Panc1 (cell line): Measurements from ENCODE around the gene ACTL6A. TPM values are rescaled to one million over a fixed set of nuclear protein-coding genes. Genes with fewer than 3 reads are reported as not detected.

ENCODE experiments used
- ATAC-seq: fragments of 200-7000 bp; cut with Tn5 transposase; 2 replicates; pipeline ENCODE4 v1.9.1; 2020; ENCODE audit warnings: mild to moderate bottlenecking, moderate library complexity
- BruUV-seq: library from RNA; stranded (reverse); fragments of 400-500 nt; replicated peaks from 2 replicates; lab custom pipeline; 2021; lab: Mats Ljungman, UMichigan
- CTCF ChIA-PET: fragments of 300-600 bp; sonication (Branson Sonifier 250); formaldehyde crosslinking; loops from one replicate; lab custom pipeline; 2022; ENCODE audit warnings: antibody characterized with exemption; lab: Charles Lee
- POLR2A ChIA-PET: fragments of 300-600 bp; sonication (Branson Sonifier 250); formaldehyde crosslinking; loops from one replicate; lab custom pipeline; 2022; ENCODE audit warnings: antibody characterized with exemption; lab: Charles Lee
- DNase-seq: peaks from one replicate; pipeline ENCODE4 v3.0.0-alpha.2; 2010; ENCODE audit warnings: low read depth, low spot score
- H3K27ac ChIP-seq: 2 replicates; pipeline ENCODE4 v1.5.1; 2011; ENCODE audit warnings: mild to moderate bottlenecking, low read length, inconsistent platforms
- H3K27me3 ChIP-seq: fragments of 200-500 bp; sonication (Bioruptor generic); 2 replicates; pipeline ENCODE4 v1.6.0; 2014; ENCODE audit warnings: low read length, inconsistent platforms; ENCODE audit not compliant: control insufficient read depth, insufficient read depth
- H3K36me3 ChIP-seq: fragments of 200-500 bp; sonication (Bioruptor generic); 2 replicates; pipeline ENCODE4 v1.5.1; 2014; ENCODE audit warnings: inconsistent platforms, mild to moderate bottlenecking, low read length, moderate library complexity; ENCODE audit not compliant: control insufficient read depth, insufficient read depth
- H3K4me1 ChIP-seq: 2 replicates; pipeline ENCODE4 v1.5.1; 2011; ENCODE audit warnings: inconsistent platforms, mild to moderate bottlenecking, low read length, moderate library complexity; ENCODE audit not compliant: control insufficient read depth, insufficient read depth
- H3K4me3 ChIP-seq, 2 experiments: 2 replicates each; pipeline ENCODE4 v1.5.1; 2011 to 2012; ENCODE audit warnings: low read depth in 2 of 2, low read length in 2 of 2, mild to moderate bottlenecking in 2 of 2, inconsistent platforms in 1 of 2, moderate library complexity in 1 of 2
- H3K9me3 ChIP-seq: fragments of 200-500 bp; sonication (Bioruptor generic); 2 replicates; pipeline ENCODE4 v1.5.1; 2014; ENCODE audit warnings: low read depth, mild to moderate bottlenecking, inconsistent platforms, low read length, moderate library complexity; ENCODE audit not compliant: control insufficient read depth, insufficient read depth
- CTCF ChIP-seq: fragments of 450-650 bp; IDR thresholded peaks from 2 replicates; pipeline ENCODE4 v1.5.1; 2017; ENCODE audit warnings: mild to moderate bottlenecking
- POLR2AphosphoS5 ChIP-seq: IDR thresholded peaks from 2 replicates; pipeline ENCODE4 v1.6.1; 2012; ENCODE audit warnings: mild to moderate bottlenecking, low read depth, low read length, moderate library complexity
- REST ChIP-seq, 2 experiments: IDR thresholded peaks; 2 replicates each; pipeline ENCODE4 v1.6.1; 2011 to 2012; ENCODE audit warnings: low read depth in 2 of 2, control low read depth in 1 of 2, low read length in 1 of 2, mild to moderate bottlenecking in 1 of 2, moderate library complexity in 1 of 2; ENCODE audit not compliant: insufficient read depth in 1 of 2
- SIN3A ChIP-seq: IDR thresholded peaks from 2 replicates; pipeline ENCODE4 v1.6.1; 2012; ENCODE audit warnings: low read depth, mild to moderate bottlenecking, low read length, moderate library complexity, borderline replicate concordance; ENCODE audit not compliant: insufficient read depth
- TCF7L2 ChIP-seq: IDR thresholded peaks from 2 replicates; pipeline ENCODE4 v1.6.1; 2011; ENCODE audit warnings: mild to moderate bottlenecking, low read depth, low read length, inconsistent platforms
- in situ Hi-C: cut with HindIII; loops from 2 replicates; pipeline ENCODE4 v1.10.0; 2016; ENCODE audit warnings: low sequenced_read_pairs, low pct_unique_long_range_greater_than_20kb
- intact Hi-C: fragments of 100-400 bp; cut with micrococcal nuclease; formaldehyde crosslinking; loops from one replicate; pipeline ENCODE4 v1.10.0; 2022; ENCODE audit not compliant: unreplicated experiment
- total RNA-seq: library from RNA; stranded (reverse); gene quantifications from one replicate; pipeline ENCODE4 v1.2.1, GENCODE V29; 2021; ENCODE audit not compliant: unreplicated experiment

ACTL6A gene
- total RNA-seq, 1 experiment from 2014 or later = 122 TPM

GRCh38 chr3:179608931-179609720 is 46.4 kb downstream of the ACTL6A start:
- no TSS peak for BruUV-seq
- Histone ChIP-seq H3K4me1 (peaks cover 4% of the 10 kb centered on the region; the same call in 1 of the 2 replicates), H3K36me3 (no peaks in the 10 kb centered on the region; the same call in 1 of the 2 replicates), H3K27me3 (no peaks in the 10 kb centered on the region), H3K9me3 (no peaks in the 10 kb centered on the region), H3K4me3 (no peak overlapping the region), H3K27ac (no peak overlapping the region)
- ATAC-seq (no peak), DNase-seq (no peak)
- ChIA-PET POLR2A (no interaction called here), CTCF (no interaction called here)
- intact Hi-C loops (no loop called here), in situ Hi-C loops (no loop called here)
- no peak for TF ChIP-seq CTCF
- TF ChIP-seq POLR2AphosphoS5 = no peak
- no peak for TF ChIP-seq TCF7L2
- TF ChIP-seq REST (IDR thresholded peaks at IDR 0.05; ENCODE audit: insufficient read depth in 1 of 2, low read depth in 2 of 2, low read length in 1 of 2) = no peak
- TF ChIP-seq SIN3A = no peak

GRCh38 chr3:179610066-179610465 is 47.3 kb downstream of the ACTL6A start:
- ChIA-PET POLR2A (no interaction called here), CTCF (no interaction called here)
- Histone ChIP-seq H3K27me3 (no peaks in the 10 kb centered on the region), H3K27ac (no peak overlapping the region), H3K4me3 (no peak overlapping the region), H3K36me3 (no peaks in the 10 kb centered on the region; the same call in 1 of the 2 replicates), H3K4me1 (peaks cover 4% of the 10 kb centered on the region; the same call in 1 of the 2 replicates), H3K9me3 (no peaks in the 10 kb centered on the region)
- DNase-seq (no peak), ATAC-seq (no peak)
- intact Hi-C loops (no loop called here), in situ Hi-C loops (no loop called here)
- TF ChIP-seq POLR2AphosphoS5 (no peak), REST (IDR thresholded peaks at IDR 0.05; ENCODE audit: insufficient read depth in 1 of 2, low read depth in 2 of 2, low read length in 1 of 2) (no peak), TCF7L2 (no peak), SIN3A (no peak), CTCF (no peak)
- BruUV-seq = no TSS peak
